GM12891 (cell line): ENCODE results near the gene PRADC1.
"Not testable (repeated sequence)": the region's sequence is repeated elsewhere in the genome, so short reads cannot be mapped to it uniquely, and the experiment has no call there.

ENCODE experiments used
- DNase-seq: peaks from one replicate; pipeline ENCODE4 v3.0.0; 2011; ENCODE audit warnings: low spot score; ENCODE audit not compliant: insufficient read length
- FAIRE-seq: peaks from 2 replicates; lab custom pipeline; 2011; peaks lifted over from hg19 to GRCh38; lab: Jason Lieb, UNC
- PAX5 ChIP-seq: IDR thresholded peaks from 2 replicates; pipeline ENCODE4 v1.6.1; 2011; ENCODE audit warnings: low read length, moderate library complexity, mild to moderate bottlenecking; ENCODE audit not compliant: insufficient read depth, severe bottlenecking
- POLR2A ChIP-seq: IDR thresholded peaks from 2 replicates; pipeline ENCODE4 v1.6.1; 2011; ENCODE audit warnings: low read depth, low read length, control low read depth
- POLR2AphosphoS5 ChIP-seq: IDR thresholded peaks from 2 replicates; pipeline ENCODE4 v1.6.1; 2011; ENCODE audit warnings: low read depth, low read length, control low read depth
- POU2F2 ChIP-seq: IDR thresholded peaks from 2 replicates; pipeline ENCODE4 v1.6.1; 2011; ENCODE audit warnings: low read depth, mild to moderate bottlenecking, control low read depth, low read length, moderate library complexity
- SPI1 ChIP-seq: IDR thresholded peaks from 2 replicates; pipeline ENCODE4 v1.6.1; 2011; ENCODE audit warnings: low read depth, low read length, control low read depth
- TAF1 ChIP-seq: IDR thresholded peaks from 2 replicates; pipeline ENCODE4 v1.6.1; 2011; ENCODE audit warnings: low read depth, low read length, control low read depth

Gene PRADC1

GRCh38 chr2:73266061-73266901, 33.2 kb upstream of the PRADC1 start:
- no peak for DNase-seq
- TF ChIP-seq PAX5, result no peak
- no peak for TF ChIP-seq POLR2AphosphoS5
- TF ChIP-seq POU2F2, result no peak
- no peak for TF ChIP-seq SPI1
- no peak for TF ChIP-seq POLR2A
- TF ChIP-seq TAF1, result no peak
- no peak for FAIRE-seq

- TF ChIP-seq POLR2AphosphoS5 (no peak), TAF1 (no peak), SPI1 (no peak), PAX5 (no peak), POLR2A (no peak), POU2F2 (no peak)
- no peak for DNase-seq
- FAIRE-seq, result no peak
Measured at GRCh38 chr2:73265298-73266060, 32.4 kb upstream of the PRADC1 start.

GRCh38 chr2:73264783-73265182, 31.7 kb upstream of the PRADC1 start:
- FAIRE-seq (no peak), DNase-seq (no peak)
- TF ChIP-seq POLR2AphosphoS5 (no peak), POLR2A (no peak), POU2F2 (no peak), SPI1 (no peak), TAF1 (no peak), PAX5 (no peak)

- FAIRE-seq, result no peak
- TF ChIP-seq POU2F2 (no peak), PAX5 (no peak), POLR2A (no peak)
Measured at GRCh38 chr2:73264332-73264606, 31.2 kb upstream of the PRADC1 start.

GRCh38 chr2:73263540-73264331, 30.7 kb upstream of the PRADC1 start:
- no peak for DNase-seq
- TF ChIP-seq POU2F2, result no peak
- no peak for TF ChIP-seq POLR2A
- no peak for FAIRE-seq

More at GRCh38 chr2:73264332-73264606, 31.2 kb upstream of the PRADC1 start:
- DNase-seq, result no peak

GRCh38 chr2:73262691-73263429, 29.8 kb upstream of the PRADC1 start:
- DNase-seq, FAIRE-seq: not testable (repeated sequence)

GRCh38 chr2:73262108-73262651, 29.1 kb upstream of the PRADC1 start:
- no peak for FAIRE-seq
- DNase-seq, result no peak
- no peak for TF ChIP-seq POLR2AphosphoS5
- TF ChIP-seq POLR2A, result no peak
- no peak for TF ChIP-seq POU2F2
- no peak for TF ChIP-seq TAF1
- TF ChIP-seq SPI1, result no peak
- no peak for TF ChIP-seq PAX5

- TF ChIP-seq POLR2AphosphoS5, result no peak
- no peak for TF ChIP-seq SPI1
- TF ChIP-seq PAX5, result no peak
- TF ChIP-seq POU2F2, result no peak
- no peak for TF ChIP-seq TAF1
- TF ChIP-seq POLR2A, result no peak
- DNase-seq (no peak), FAIRE-seq (no peak)
Measured at GRCh38 chr2:73260338-73260984, 27.4 kb upstream of the PRADC1 start.
